SU-DHL-6 (cell line): ENCODE data around the gene TMEM87B.

Experiments
- H2AFZ ChIP-seq: fragments of 200-600 bp; sonication (generic); 2 replicates; pipeline ENCODE4 v1.6.1; 2014; ENCODE audit warnings: low read depth, mild to moderate bottlenecking, moderate library complexity, mixed read lengths, antibody characterized with exemption, low read length; ENCODE audit not compliant: severe bottlenecking
- H3F3A ChIP-seq: fragments of 200-600 bp; shearing (Covaris generic); 2 replicates; pipeline ENCODE4 v1.6.0; 2016; ENCODE audit warnings: antibody characterized with exemption, mild to moderate bottlenecking; ENCODE audit not compliant: insufficient read depth
- H3K27ac ChIP-seq: fragments of 200-600 bp; sonication (generic); 2 replicates; pipeline ENCODE4 v1.5.1; 2016; ENCODE audit warnings: low read depth, mild to moderate bottlenecking, low read length, moderate library complexity, mixed read lengths
- H3K27me3 ChIP-seq: fragments of 200-600 bp; sonication (generic), shearing (Covaris generic); 2 replicates; pipeline ENCODE4 v1.6.0; 2014; ENCODE audit warnings: mild to moderate bottlenecking, low read length
- H3K36me3 ChIP-seq: fragments of 200-600 bp; sonication (generic); 2 replicates; pipeline ENCODE4 v1.6.1; 2014; ENCODE audit warnings: mild to moderate bottlenecking, low read length, mixed read lengths
- H3K4me2 ChIP-seq: fragments of 300-600, 200-600 bp; shearing (Covaris generic), sonication (generic); 2 replicates; pipeline ENCODE4 v1.6.0; 2014; ENCODE audit warnings: low read length, low read depth, mild to moderate bottlenecking; ENCODE audit not compliant: poor library complexity, severe bottlenecking
- H3K4me3 ChIP-seq: fragments of 200-600 bp; sonication (generic); 2 replicates; pipeline ENCODE4 v1.5.1; 2014; ENCODE audit warnings: antibody characterized with exemption, low read length, mild to moderate bottlenecking, mixed read lengths; ENCODE audit not compliant: insufficient read depth, poor library complexity, severe bottlenecking
- H3K79me2 ChIP-seq: fragments of 200-600 bp; sonication (generic); 2 replicates; pipeline ENCODE4 v1.6.1; 2014; ENCODE audit warnings: mild to moderate bottlenecking, low read length, moderate library complexity; ENCODE audit not compliant: insufficient read depth
- H3K9ac ChIP-seq: fragments of 200-600 bp; sonication (generic); 2 replicates; pipeline ENCODE4 v1.7.0; 2014; ENCODE audit warnings: mild to moderate bottlenecking, low read length
- H3K9me2 ChIP-seq: fragments of 200-600 bp; sonication (generic); replicated peaks from 2 replicates; pipeline ENCODE4 v1.6.1; 2014; ENCODE audit warnings: low read length; ENCODE audit not compliant: insufficient read depth
- H3K9me3 ChIP-seq: fragments of 200-600 bp; sonication (generic); 2 replicates; pipeline ENCODE4 v1.6.1; 2014; ENCODE audit warnings: low read length, mixed read lengths; ENCODE audit not compliant: insufficient read depth
- H4K20me1 ChIP-seq: fragments of 200-600 bp; sonication (generic); 2 replicates; pipeline ENCODE4 v1.6.1; 2014; ENCODE audit warnings: low read depth, mild to moderate bottlenecking, antibody characterized with exemption, low read length, moderate library complexity, mixed read lengths
- CTCF ChIP-seq: fragments of 200-600 bp; sonication (generic); IDR thresholded peaks from one replicate; pipeline ENCODE4 v1.5.1; 2017; ENCODE audit warnings: antibody characterized with exemption, mild to moderate bottlenecking, low read length, moderate library complexity; ENCODE audit not compliant: insufficient read depth, poor library complexity, severe bottlenecking
- EZH2phosphoT487 ChIP-seq: fragments of 200-600 bp; sonication (generic), shearing (Covaris generic); conservative IDR thresholded peaks from 2 replicates; pipeline ENCODE4 v1.6.1; 2018; ENCODE audit warnings: mild to moderate bottlenecking, antibody characterized with exemption, low read length, moderate library complexity, mixed read lengths

TMEM87B gene

DNA sequence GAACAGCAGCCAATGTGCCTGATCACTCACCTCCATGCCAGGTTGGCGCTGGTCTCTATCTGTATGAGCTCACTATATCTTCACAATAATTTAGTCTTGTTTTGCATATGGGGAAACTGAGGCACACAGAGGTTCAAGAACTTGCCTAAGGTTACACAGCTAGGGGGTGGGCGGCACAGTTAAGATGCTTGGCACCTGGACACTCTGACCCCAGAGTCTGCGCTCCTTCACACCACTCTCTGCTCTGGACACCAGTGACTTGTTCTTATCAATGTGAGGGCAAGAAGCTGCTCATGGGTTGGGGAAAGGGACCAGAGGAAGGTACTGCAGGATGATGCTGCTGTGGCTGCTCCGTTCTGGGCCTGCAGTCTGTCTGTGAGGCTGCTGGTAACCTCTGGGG lies 110.2 kb downstream of the TMEM87B start:
- no peak for TF ChIP-seq CTCF
- no peak for TF ChIP-seq EZH2phosphoT487
- Histone ChIP-seq H4K20me1 (no peaks in the 10 kb centered on the region), H3K4me2 (no peak overlapping the region), H2AFZ (no peak overlapping the region), H3K4me3 (no peak overlapping the region), H3F3A (no peaks in the 10 kb centered on the region), H3K36me3 (no peaks in the 10 kb centered on the region), H3K79me2 (no peaks in the 10 kb centered on the region), H3K27me3 (no peaks in the 10 kb centered on the region), H3K9ac (no peak overlapping the region), H3K9me2 (no peaks in the 10 kb centered on the region), H3K27ac (no peak overlapping the region), H3K9me3 (no peaks in the 10 kb centered on the region)

DNA sequence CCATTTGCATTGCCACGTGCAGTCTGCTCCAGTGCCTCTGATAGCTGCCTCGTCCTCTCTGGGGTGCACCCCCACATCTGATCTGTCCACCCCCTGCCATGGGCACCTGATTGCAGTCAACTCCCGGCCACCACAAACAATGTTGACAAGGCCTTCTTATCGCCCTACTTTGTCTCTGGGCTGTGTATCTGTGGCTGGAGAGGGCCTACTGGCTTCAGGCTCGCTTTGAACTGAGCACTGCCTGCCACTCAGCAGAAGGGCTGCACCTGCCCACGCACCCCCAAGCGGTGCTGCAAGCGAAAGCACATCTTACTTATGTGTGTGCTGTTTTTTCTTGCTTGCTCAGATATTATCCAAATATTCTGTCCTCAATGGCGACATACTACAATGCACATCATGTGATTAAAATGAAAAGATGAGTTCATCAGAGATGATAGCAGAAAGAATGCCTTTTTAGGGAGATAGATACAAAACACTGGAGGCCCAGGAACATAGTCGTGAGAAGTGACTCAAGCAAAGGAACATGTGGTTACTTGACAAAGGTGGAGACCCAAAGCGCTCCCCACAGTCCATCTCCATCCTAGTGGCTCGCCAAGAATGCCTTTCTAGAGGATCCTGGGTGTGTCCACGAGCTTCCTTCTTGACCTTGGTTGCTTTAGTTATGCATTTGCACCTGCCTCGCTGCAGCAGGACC lies 111.9 kb downstream of the TMEM87B start:
- Histone ChIP-seq H3K4me3 (no peak overlapping the region), H3K4me2 (no peak overlapping the region), H3K36me3 (no peaks in the 10 kb centered on the region), H4K20me1 (no peaks in the 10 kb centered on the region), H3K79me2 (no peaks in the 10 kb centered on the region), H3K27me3 (no peaks in the 10 kb centered on the region), H3F3A (no peaks in the 10 kb centered on the region), H3K9ac (no peak overlapping the region), H3K27ac (no peak overlapping the region), H3K9me3 (no peaks in the 10 kb centered on the region), H3K9me2 (no peaks in the 10 kb centered on the region), H2AFZ (no peak overlapping the region)
- TF ChIP-seq CTCF (no peak), EZH2phosphoT487 (no peak)

GRCh38 chr2:112168422-112169124 lies 113.5 kb downstream of the TMEM87B start:
- no peak overlapping the region for H2AFZ ChIP-seq
- no peak overlapping the region for H3K9ac ChIP-seq
- no peaks in the 10 kb centered on the region for H3F3A ChIP-seq
- H3K27me3 ChIP-seq: no peaks in the 10 kb centered on the region
- TF ChIP-seq EZH2phosphoT487: no peak
- TF ChIP-seq CTCF: no peak
- no peak overlapping the region for H3K4me2 ChIP-seq
- no peak overlapping the region for H3K27ac ChIP-seq
- no peaks in the 10 kb centered on the region for H3K79me2 ChIP-seq
- no peak overlapping the region for H3K4me3 ChIP-seq
- no peaks in the 10 kb centered on the region for H4K20me1 ChIP-seq
- no peaks in the 10 kb centered on the region for H3K36me3 ChIP-seq
- no peaks in the 10 kb centered on the region for H3K9me3 ChIP-seq
- H3K9me2 ChIP-seq: no peaks in the 10 kb centered on the region
